HG03378 (cell line): ENCODE measurements around the gene BASP1.
"Not testable (repeated sequence)": the region's sequence is repeated elsewhere in the genome, so short reads cannot be mapped to it uniquely, and the experiment has no call there.

Experiments
- ATAC-seq: cut with Tn5 transposase; IDR thresholded peaks from one replicate; pipeline ENCODE4 v1.9.1; 2021; ENCODE audit warnings: mild to moderate bottlenecking, moderate library complexity; ENCODE audit not compliant: unreplicated experiment

Gene BASP1

GRCh38 chr5:17287501-17288155, 70.2 kb downstream of the BASP1 start:
- no peak for ATAC-seq

GRCh38 chr5:17288570-17288969, 71.1 kb downstream of the BASP1 start:
- no peak for ATAC-seq

DNA sequence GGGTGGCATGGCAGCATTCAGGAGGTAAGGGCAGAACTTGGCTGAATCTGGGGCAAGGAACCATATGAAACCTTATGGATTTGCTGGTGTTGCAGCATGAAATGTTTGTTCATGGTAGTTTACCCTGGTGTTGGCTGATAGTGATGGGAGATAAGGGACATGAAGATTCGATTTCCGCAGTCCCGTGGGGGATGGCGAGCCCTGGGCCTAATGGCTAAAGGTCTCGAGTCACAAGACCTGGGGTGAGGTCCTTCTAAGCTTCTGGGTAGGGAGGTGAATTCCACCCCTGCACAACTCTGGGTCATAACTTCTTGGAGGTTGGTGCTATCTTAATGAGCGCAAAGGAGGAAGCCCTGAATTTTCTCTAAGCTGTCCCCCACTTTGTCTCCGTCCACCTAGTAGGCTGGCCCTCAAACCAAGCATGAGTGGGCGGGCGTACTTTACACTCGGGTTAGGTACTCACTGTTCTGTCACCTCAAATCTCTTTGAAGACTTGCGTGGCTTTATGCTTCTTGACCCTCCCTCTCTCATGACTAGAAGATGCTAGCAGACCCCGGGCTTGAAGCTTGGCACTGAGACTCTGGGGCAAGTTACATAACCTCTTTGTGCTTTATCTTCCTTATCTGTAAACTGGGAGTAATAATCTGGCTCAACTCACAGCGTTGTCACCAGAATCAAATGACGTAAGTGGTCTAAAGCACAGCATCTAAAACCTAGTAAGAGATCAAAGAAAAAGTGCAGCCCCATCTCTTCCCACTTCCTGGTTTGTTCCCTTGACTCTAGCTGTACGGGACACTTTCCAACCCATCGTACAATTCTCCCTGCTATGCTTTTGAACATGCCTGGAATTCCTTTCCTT, 72.5 kb downstream of the BASP1 start:
- ATAC-seq = no peak

- no peak for ATAC-seq
Measured at GRCh38 chr5:17290540-17290974, 73.1 kb downstream of the BASP1 start.

DNA sequence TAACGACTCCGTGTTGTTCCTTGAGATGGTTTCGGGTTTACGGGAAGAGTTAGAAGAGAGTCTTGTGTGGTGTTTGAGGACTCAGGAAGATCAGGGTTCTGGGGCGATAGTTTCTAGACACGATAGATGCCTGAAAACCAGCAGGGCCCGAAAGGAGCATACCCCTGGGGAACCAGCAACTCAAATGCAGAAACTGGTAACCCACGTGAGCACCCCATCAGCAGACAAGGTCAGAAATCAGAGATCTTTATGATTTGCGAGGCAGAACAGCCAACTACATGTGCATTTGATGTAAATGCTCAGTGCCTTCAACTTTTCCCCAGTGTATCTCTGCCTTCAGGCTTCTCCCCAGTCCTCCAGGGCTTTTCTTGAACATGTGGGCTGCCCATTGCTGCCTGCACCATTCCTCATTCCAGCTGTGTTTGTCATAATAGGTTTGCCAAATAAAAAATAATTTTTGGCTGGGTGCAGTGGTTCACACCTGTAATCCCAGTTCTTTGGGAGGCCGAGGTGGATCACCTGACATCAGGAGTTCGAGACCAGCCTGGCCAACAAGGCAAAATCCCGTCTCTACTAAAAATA, 75.1 kb downstream of the BASP1 start:
- no peak for ATAC-seq

DNA sequence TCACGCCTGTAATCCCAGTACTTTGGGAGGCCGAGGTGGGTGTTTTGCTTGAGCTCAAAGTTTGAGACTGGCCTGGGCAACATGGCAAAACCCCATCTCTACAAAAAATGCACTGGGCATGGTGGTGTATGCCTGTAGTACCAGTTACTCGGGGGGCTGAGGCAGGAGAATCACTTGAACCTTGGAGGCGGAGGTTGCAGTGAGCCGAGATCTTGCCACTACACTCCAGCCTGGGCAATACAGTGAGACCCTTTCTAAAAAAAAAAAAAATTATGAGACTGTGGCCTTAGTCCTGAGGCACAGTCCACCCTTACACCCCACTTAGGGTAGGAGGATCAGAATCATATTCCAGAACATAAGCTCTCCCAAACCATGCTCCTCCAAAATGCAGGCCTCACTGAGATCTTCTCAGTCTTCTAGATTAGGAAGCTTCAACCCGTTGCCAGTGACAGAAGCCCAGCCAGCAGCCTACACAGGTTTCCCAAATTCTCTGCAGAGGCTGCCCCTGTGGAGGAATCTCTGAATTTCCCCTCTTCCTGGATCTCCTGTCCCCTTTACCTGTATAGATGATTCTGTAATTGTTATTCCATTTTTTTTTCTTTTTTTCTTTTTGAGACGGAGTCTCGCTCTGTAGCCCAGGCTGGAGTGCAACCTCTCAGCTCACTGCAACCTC, 77.3 kb downstream of the BASP1 start:
- ATAC-seq = no peak

GRCh38 chr5:17295671-17296070, 78.2 kb downstream of the BASP1 start:
- no peak for ATAC-seq

DNA sequence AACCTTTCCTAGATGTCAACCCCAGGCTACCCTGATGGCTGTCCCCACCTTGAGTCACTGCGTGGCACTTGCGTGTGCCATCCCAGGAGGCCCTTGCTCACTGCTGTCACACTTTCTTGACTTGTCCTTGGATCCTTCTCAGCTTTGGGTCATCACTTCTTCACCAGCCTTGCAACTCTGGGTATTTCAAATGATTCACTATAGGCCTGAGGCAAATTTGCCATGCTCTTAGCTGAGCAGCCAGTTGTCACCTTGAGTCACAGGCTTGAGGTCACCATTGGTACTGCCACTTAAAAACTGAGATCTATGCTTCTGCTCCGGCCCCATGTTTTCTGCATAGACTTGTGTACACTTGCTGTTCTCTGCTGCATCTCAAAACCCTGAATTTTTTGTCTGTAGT, 84.7 kb downstream of the BASP1 start:
- no peak for ATAC-seq

GRCh38 chr5:17302604-17303003, 85.2 kb downstream of the BASP1 start:
- ATAC-seq = no peak

DNA sequence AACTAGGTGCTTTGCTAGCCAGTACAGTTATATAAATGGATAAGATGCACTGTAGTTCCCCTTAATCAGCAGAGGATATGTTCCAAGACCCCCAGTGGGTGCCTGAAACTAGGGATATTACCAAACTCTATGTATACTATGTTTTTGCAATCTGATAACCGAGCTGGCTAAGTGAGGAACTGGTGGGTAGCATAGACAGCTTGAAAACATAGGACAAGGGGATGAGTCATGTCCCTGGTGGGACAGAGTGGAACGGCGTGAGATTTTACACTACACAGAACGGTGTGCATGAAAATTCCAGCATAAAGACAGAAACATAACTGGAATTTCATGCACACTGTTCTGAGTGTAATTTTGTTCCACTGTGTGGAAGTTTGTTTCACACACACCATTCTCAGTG, 86.9 kb downstream of the BASP1 start:
- ATAC-seq = no peak

GRCh38 chr5:17305017-17305416, 87.6 kb downstream of the BASP1 start:
- ATAC-seq = no peak

- no peak for ATAC-seq
Measured at GRCh38 chr5:17305964-17306725, 88.7 kb downstream of the BASP1 start.

- ATAC-seq = no peak
Measured at GRCh38 chr5:17306726-17307091, 89.3 kb downstream of the BASP1 start.

GRCh38 chr5:17307440-17307839, 90.0 kb downstream of the BASP1 start:
- ATAC-seq = not testable (repeated sequence)

GRCh38 chr5:17308326-17309065, 91.1 kb downstream of the BASP1 start:
- no peak for ATAC-seq

DNA sequence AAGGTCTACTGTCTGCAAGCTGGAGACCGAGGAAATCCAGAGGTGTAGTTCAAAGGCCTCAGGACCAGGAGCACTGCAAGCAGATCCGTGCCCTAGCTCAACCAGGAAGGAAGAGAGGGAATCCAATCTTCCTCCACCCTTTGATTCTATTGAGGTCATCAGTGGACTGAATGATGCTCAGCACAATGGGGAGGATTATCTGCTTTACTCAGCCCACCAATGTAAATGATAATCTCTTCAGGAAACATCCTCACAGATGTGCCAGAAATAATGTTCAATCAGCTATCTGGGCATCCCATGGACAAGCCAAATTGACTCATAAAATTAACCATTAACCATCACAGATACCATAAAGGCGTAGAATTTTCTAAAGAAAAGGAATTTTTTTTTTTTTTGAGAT, 92.0 kb downstream of the BASP1 start:
- ATAC-seq = no peak

DNA sequence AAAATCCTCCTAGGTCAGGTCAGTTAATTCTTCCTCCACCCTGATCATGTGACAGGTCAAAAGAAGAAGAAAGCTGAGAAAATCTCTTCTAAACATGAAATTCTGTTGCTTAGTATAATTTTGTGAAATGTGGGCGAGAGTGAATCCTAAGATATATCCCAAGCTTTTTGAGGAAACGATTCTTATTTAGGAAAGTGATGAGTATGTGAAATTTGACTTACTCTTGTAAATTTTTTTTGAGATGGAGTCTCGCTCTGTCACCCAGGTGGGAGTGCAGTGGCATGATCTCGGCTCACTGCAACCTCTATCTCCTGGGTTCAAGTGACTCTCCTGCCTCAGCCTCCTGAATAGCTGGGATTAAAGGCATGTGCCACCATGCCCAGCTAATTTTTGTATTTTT, 93.1 kb downstream of the BASP1 start:
- ATAC-seq = not testable (repeated sequence)

DNA sequence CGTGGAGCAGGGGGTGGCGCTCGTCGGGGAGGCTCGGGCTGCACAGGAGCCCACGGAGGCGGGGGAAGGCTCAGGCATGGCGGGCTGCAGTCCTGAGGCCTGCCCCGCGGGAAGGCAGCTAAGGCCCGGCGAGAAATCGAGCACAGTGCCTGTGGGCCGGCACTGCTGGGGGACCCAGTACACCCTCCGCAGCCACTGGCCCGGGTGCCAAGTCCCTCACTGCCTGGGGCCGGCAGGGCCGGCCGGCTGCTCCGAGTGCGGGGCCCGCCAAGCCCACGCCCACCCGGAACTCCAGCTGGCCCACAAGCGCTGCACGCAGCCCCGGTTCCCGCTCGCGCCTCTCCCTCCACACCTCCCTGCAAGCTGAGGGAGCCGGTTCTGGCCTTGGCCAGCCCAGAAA, 94.4 kb downstream of the BASP1 start:
- not testable (repeated sequence) for ATAC-seq

DNA sequence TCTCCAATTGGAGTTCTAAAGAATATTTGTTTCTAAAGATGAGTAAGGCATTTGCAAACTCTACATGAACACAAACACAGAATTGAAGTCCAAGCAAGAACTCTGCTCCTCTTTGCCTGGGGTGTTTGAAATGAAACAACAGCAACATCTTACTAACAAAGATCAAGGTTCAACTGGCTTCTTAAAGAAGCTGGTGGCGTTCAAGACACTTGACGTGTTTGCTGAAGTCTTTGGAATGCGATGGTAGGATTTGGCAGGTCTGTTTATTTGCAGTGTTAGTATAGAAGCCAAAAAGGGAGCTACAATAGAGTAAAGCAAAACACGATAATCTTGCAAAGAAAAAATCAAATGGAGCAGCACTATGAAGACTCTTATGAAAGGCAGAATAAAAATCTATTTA, 94.9 kb downstream of the BASP1 start:
- no peak for ATAC-seq

DNA sequence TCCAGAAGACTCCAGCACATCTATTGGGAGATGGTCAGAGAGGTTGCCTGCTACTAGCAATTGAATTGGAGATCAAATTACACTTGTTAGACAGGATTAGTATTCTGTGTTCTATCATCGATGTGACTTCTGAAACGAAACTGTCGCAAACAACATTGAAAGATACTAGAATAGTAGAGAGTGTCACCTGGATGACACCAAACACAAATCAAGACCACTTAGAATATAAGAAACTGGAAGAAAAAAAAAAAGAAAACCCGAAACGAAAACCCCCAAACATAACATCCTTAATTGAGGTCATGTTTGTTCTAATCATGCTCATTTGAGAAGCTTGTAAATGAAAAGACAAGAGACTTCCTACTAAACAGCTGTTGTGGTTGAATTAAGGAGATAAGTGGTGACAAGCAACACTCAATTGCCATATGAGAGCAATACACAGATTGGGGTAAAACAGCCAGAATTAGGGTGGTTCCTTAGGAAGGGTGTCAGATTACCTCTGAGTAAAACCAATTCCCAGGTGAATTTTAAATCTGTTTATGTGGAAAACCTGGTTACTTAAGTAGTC, 97.6 kb downstream of the BASP1 start:
- ATAC-seq = no peak
